ENCODE measurements around the gene DNMT1.
"Not testable (repeated sequence)": the region's sequence is repeated elsewhere in the genome, so short reads cannot be mapped to it uniquely, and the experiment has no call there.

DNMT1 gene

DNA sequence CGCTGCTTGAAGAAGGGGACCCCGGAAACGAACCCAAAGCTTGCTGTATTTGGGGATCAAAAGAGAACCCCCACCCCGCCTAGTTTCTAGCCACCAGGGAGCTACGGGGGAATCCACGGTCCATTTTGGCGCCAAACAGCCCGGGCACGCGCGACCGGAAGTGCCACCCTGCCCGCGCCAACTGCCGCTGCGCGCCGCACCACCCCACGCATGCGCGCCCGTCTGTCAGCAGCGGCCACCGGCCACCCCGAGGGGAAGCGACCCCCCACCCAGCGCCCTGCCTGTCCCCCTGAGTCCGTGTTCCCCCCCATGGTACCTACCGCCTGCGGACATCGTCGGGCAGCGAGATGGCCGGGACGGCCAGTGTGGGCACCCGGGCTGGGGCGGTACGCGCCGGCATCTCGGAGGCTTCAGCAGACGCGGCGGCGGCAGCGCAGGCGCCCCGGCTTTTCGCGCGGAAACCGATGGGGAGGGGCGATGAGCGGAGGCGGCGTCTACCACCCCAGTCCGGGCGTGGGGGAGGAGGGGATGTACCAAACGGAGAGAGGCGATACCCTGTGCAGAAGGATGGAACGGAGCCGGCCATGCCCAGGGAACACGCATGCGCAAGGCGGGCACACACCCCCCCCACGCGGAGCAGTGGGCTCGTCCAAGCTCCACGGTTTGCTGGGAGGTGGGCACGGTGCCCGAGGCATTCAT lies at the start of gene DNMT1:
Gene DNMT1, minus strand, starts transcription at position 454 of the 699 bp plus-strand sequence. Its CDS starts 54 bp downstream, at position 400.
- peak; percentile 95 to 97 for DNase-seq (ENCODE audit: low read depth in 2 of 2)

DNA sequence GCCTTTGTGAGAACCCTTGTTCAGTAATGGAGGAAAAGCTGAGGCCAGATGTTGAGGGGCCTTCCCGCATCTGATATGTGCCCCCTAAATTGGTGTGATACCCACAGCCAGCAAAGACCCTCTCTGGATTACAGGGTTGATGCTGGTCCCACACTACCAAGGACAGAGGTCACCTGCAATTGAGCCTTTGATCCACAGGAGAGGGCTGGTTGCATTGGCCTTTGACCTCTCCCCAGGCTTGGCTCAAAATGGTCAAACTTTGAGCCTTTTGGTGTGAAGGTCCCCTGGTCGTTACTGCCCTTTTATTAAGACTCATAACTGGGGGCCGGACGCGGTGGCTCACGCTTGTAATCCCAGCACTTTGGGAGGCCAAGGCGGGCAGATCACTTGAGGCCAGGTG lies 48.9 kb upstream of the DNMT1 start:
- no peak for DNase-seq (ENCODE audit: low read depth in 2 of 2)

DNA sequence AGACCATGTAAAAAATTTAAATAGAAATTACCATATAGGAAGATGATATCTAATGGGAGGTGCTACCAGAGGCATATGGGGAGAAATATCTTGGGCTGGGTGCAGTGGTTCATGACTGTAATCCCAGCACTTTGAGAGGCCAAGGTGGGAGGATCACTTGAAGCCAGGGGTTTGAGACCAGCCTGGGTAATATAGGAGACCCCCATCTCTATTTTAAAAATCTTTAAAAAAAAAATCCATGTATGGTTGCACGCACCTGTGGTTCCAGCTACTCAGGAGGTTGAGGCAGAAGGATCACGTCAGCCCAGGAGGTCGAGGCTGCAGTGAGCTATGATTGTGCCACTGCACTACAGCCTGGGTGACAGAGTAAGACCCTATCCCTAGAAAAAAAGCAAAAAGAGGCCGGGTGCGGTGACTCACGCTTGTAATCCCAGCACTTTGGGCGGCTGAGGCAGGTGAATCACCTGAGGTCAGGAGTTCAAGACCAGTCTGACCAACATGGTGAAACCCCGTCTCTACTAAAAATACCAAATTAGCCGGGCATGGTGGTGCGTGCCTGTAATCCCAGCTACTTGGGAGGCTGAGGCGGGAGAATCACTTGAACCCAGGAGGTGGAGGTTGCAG lies 47.2 kb upstream of the DNMT1 start:
- not testable (repeated sequence) for DNase-seq (ENCODE audit: low read depth in 2 of 2)

DNA sequence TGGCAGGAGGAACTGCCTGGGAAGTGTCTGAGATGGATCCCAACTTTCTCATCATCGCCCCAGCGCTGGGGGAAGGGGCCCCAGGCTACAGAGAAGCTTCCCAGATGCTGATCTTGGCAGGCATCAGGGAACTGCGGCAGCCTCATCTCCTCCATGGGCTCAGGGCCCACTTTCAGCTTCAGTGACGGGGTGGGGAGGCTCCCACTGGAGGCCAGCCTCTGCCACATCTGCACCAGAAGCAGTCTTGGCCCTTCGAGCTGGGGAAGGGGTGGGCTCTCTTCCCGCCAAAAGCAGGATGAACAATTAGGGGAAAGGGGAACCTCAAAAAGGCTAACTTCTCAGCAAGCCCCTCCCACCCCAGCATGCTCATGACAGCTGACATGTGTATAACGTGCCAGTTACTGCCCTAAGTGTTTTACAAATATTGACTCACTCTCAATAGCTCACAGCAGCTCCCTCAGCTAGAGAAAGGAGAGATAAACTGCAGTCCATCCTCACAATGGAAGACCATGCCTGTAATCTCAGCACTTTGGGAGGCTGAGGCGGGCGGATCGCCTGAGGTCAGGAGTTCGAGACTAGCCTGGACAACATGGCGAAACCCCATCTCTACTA lies 43.5 kb upstream of the DNMT1 start:
- DNase-seq (ENCODE audit: low read depth in 2 of 2), result no peak

DNA sequence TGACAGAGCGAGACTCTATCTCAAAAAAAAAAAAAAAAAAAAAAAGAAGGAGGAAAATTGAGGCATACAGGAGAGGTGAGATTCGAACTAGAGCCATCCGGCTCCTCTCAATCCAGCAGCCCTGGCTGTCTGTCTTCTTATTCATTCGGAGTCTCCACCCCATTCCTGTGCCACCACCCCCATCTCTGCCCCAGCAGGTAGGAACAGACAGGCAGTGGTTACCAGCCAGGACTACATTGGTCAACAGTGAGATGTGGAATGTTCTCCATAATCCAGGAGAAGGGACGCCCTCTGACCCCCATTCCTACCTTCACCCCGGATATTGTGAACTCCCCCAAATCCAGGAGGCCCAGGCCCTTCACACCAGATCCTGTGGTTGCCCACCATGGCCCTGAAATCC lies 42.9 kb upstream of the DNMT1 start:
- no peak for DNase-seq (ENCODE audit: low read depth in 2 of 2)

DNA sequence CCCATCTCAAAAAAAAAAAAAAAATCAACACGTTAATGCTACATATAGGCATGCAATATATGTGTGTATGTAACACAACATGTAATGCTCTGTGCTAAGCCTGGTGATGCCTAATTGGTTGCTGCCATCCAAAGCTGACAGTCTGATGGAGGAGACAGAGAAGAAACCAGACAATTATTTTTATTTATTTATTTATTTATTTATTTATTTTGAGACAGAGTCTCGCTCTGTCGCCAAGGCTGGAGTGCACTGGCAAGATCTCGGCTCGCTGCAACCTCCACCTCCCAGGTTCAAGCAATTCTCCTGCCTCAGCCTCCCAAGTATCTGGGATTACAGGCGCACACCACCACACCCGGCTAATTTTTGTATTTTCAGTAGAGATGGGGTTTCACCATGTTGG lies 40.7 kb upstream of the DNMT1 start:
- DNase-seq (ENCODE audit: low read depth in 2 of 2), result not testable (repeated sequence)

DNA sequence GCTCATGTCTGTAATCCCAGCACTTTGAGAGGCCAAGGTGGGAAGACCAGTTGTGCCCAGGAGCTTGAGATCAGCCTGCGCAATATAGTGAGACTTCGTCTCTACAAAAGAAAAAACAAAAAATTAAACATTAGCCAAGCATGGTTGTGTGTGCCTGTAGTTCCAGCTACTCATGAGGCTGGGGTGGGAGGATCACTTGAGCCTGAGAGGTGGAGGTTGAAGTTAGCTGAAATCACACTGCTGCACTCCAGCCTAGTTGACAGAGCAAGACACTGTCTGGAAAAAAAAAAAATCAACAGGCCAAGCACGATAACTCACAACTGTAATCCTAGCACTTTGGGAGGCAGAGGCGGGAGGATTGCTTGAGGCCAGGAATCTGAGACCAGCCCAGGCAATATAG lies 40.2 kb upstream of the DNMT1 start:
- no peak for DNase-seq (ENCODE audit: low read depth in 2 of 2)

DNA sequence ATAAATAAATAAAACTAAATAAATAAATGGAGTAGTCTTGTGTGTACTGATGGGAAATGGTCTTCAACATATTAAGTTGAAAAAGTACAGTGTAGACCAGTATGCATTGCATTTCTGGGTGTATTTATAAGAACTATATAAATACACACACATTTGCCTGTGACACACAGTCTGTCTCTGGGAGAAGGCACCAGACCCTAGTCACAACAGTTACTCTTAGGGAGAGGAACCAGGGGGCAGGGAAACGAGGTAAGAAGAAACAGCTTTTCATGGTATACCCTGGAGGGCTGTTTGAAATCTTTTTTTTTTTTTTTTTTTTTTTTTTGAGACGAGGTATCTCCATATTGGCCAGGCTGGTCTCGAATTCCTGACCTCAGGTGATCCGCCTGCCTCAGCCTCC lies 39.2 kb upstream of the DNMT1 start:
- DNase-seq (ENCODE audit: low read depth in 2 of 2), result no peak

DNA sequence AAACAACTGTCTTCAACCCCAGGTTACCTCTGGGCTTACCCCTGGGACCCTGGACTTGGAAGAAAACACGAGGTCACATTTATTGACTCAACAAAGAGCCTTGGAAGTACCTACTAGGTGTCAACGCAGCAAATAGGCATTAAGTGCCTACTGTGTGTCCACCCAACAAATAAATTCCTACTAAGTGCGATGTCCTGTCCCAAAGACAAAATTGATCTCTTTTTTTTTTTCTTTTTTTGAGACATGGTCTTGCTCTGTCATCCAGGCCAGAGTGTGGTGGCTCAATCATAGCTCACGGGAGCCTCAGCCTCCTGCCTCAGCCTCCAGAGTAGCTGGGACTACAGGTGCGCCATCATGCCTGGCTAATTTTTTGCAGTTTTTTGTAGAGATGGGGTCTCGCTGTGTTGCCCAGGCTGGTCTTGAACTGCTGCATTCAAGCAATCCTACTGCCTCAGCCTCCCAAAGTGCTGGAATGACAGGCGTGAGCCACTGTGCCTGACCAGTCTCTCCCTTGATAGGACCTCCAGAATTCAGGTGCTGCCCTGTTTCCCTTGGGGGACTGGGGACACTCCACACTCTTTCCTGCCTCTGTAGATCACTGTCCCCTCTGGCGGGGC lies 37.0 kb upstream of the DNMT1 start:
- no peak for DNase-seq (ENCODE audit: low read depth in 2 of 2)

DNA sequence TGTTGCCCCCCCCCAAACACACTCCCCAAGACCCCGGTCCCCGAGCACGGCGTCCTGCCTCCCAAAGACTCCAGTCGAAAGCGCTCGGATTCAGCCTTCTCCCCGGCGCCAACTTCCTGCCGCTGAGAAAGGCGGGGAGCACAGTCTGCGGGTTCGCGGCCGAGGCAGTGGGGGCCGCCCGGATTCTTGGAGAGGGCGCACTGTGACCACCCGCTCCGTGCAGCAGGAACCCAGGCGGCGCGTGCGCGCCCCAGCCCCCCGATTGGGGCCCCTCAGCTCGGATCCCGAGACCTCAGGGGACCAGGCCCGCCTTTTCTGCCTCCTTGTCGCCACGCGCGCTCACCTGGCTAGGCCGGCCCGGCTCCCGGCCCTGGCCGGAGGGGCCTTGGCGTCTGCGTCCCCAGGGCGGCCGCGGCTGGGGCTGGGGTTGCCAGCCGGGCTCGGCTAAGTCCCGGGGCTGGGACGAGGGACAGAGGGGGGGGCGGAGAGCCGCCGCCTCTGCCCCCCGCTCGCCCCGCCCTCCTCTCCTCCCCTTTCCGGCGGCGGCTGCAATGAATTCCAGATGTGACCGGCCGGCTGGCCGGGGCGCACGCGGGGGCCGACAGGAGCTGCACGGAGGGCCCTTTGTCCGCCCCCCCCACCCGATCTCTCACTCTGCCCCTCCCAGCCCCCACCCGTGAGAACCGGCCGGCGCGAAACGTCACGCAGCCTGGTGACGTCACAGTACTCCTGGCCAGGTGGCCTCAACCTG lies 36.3 kb upstream of the DNMT1 start, which contains the start of gene S1PR2:
Gene S1PR2, minus strand, starts transcription at position 471 of the 751 bp plus-strand sequence. CDS start 6,426 bp downstream, outside the sequence.
- peak; percentile 35 to 51 for DNase-seq (ENCODE audit: low read depth in 2 of 2)

DNA sequence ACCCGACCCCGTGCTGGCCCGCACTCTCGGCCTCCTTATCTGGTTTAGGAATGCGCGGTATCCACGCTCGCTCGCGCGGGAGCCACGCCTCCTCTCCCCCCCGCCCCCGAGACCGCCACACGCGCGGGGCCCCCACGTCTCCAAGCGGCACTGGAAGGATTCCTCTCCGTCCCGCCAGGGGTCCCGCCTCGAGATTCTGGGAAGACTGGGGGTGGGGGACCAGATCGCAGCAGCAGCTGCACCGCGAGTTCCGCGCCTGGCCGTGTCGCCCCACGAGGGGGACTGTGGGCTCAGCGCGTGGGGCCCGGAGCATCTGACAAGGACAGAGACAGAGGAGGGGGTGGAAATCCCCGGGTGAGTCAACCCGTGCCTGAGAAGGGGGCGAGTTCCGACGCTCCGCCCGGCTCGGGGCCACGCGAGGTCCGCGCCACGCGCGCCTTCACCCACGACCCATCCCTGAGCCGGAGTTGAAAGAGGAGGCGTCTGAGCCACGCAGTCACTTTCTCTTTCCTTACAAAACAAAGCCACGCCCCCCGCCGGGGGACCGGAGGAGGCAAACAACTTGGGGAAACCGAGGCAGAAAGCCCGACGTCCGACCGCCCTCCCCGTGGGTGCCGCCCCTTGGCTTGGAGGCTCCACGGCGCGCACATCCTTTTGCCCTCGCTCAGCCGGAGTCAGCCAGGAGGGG lies 35.6 kb upstream of the DNMT1 start:
- peak; percentile 30 to 45 for DNase-seq (ENCODE audit: low read depth in 2 of 2)

DNA sequence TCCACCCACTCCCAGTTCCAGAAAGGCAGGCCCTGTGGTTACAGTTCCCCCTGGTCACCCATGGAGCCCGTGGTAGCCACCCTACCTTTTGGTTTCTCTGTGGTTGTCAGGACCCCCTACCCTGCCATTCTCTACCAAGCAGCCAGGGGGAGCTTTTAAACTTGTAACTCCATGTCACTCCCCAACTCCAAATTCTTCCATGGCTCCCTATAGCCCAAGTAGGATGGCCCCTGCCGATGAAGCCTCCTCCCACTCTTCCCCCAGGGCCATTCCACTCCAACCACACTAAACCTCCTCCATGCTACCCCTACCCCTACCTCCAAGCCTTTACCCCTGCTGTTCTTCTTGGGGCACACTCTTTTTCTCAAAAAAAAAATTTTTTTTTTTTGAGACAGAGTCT lies 34.2 kb upstream of the DNMT1 start:
- DNase-seq (ENCODE audit: low read depth in 2 of 2), result no peak

DNA sequence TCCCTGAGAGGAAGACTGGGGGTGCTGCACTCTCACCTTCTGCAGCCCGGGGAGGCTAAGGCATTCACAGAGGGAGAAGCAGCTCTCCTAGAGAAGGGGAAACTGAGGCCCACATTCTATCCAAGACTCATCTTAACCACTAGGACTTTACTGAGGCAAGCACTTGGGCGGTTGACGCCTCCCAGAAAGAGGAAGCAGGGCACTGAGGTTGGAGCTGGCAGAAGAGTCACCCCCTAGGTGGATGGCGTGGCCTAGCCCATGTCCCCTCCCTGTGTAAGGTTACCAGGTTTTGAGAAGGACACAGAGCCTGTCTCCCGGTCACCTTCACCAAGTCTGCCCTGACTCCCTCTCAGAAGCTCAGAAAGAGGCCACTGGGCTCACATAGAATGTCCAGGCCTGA lies 33.6 kb upstream of the DNMT1 start:
- DNase-seq (ENCODE audit: low read depth in 2 of 2), result no peak

DNA sequence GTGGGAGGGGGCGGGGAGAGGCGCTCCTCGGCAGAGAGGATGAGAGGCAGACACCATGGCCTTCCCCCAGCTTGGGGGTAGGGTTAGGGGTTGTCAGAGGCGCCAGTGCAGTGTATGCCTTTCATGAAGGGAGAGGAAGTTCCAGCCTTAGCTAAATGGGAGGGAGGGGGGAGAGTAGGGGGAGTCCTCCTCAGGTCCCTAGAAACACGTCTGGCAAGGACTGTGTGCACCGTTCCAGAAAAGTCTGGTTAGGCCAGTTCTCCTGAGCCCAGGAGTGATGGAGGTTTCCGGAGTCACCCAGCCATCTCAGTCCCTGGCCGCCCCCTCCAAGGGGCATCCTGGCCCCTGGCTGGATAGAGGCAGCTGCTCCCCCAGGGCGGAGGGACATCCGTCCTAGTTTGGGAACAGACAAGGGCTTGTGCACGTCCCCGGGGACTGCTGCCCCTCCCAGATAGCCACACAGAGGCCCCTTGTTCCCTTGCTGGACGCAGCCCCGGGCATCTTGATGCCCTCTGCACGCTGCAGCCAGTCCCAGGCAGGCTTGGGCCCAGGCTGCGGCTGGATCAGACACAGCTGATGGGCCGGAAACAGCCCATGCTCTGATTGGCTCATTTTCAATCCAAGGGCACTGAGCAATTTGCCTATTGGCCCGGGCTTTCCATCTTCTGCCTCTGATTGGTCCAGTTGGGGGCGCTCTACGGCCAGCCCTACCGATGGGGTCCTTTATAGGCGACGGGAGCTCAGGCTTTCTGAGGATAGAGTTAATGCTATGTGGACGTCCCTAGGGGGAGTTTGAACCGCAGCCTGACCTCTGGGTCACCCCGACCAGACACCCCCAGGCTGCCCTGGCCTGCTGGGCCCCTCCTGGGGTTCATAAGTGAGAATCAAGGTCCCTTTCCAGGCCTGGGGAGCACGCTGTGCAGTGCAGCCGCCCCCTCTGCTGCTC lies 32.5 kb upstream of the DNMT1 start:
- DNase-seq (ENCODE audit: low read depth in 2 of 2), result no peak

DNA sequence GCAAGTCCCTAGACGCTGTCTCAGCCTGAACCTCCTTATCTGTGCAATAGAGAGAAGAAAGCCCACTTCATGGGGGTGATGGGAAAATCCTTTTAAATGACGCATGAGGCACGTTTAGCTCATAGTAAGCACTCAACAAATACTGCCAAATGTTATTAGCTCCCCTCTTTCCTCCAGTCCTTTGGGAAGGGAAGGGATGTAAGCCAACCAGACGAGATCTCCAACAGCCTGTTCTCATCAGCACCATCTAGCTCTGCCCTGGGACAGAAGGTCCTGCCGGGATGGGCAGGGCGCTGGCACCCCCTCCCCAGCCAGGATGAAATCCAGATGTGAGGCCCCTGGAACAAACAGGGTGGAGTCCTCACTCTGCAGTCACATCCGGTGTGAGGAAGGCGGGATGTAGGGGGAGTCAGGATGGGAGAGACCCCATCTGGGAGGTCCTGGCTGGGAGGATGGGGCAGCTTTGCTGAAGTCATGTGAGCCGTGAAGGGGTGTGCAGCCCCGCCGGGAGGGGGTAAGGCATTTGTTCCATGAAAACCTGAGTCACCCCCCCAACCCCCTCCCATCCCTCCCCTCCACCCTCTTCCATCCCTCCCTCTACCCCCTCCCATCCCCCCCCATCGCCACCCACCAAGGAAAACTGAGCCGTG lies 31.7 kb upstream of the DNMT1 start:
- DNase-seq (ENCODE audit: low read depth in 2 of 2), result no peak

DNA sequence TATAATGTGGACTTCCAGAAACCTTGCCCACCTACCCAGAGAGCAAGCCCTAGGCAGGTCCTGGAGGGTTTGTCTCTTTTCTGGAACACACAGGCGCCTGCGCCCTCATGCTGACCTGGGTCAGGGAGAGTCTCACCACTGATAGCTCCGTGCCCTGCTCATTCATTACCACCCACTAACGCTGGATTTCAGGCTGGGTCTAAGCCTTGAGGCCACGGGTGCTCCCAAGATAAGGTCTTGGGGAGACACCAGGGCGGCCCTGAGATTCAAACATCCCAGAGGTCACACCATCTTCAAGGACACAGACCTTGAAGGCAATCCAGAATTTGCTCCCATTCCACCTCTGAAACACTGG lies 31.2 kb upstream of the DNMT1 start:
- no peak for DNase-seq (ENCODE audit: low read depth in 2 of 2)

DNA sequence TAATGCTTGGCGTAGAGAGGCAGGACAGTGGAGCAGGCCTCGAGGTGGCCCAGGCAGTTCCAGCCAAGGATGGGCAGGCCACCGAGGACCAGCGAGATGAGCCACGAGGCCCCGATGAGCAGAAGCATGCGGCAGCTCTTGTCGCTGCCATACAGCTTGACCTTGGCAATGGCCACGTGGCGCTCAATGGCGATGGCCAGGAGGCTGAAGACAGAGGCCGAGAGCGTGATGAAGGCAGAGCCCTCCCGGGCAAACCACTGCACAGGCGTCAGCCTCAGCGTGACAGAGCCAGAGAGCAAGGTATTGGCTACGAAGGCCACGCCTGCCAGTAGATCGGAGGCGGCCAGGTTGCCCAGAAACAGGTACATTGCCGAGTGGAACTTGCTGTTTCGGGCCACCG lies 29.6 kb upstream of the DNMT1 start:
- no peak for DNase-seq (ENCODE audit: low read depth in 2 of 2)

DNA sequence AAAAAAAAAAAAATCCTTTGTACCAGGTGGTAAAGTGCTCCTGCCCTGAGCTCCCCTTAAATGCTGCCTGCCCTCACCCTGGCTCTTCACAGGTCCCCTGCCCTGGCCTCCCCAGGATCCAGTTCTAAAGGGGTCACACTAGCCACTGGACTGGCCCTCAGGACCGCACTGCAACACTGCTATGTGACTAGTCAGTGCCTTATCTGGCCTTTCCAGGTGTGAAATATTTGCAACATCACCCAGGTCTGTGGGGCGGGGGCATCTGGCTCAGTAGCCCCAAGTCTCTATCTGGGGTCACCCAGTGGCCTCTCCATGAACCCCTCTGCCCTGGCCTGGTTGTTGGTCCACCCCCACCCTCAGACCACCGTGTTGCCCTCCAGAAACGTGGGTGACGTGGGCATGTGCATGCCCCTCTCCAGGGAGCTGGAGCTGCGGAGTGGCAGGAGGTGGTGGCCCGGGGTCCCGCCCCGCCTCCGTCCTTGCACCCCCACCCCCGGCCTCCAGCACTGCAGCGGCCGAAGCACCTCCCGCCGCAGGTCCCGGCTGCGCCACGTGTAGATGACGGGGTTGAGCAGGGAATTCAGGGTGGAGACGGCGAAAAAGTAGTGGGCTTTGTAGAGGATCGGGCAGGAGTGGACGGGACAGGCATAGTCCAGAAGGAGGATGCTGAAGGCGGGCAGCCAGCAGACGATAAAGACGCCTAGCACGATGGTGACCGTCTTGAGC lies 28.9 kb upstream of the DNMT1 start:
- DNase-seq (ENCODE audit: low read depth in 2 of 2), result no peak

All from stimulated activated CD4-positive, alpha-beta T cell treated with anti-CD3 and anti-CD28 coated beads, Interleukin-1b, Interleukin-23, amount 100 ng/mL, for 1 hour (primary cell).